ENCODE data around the gene MPND. TPM values are rescaled to one million over a fixed set of nuclear protein-coding genes. Genes with fewer than 3 reads are reported as not detected.
"Not testable (repeated sequence)": the region's sequence is repeated elsewhere in the genome, so short reads cannot be mapped to it uniquely, and the experiment has no call there.

The MPND gene
- total and polyA plus RNA-seq, 12 donors = 15.2 to 26.6 (median 20.9) TPM

GRCh38 chr19:4326837-4327251 lies 16.5 kb upstream of the MPND start:
- no peak for TF ChIP-seq CTCF (IDR thresholded peaks at IDR 0.05)
- peaks cover 0 to 9% (median 0%) of the 10 kb centered on the region in 11 donors for H3K9me3 ChIP-seq
- no peak for ATAC-seq
- 8 to 14% methylated on average over 33 of the region's 33 CpGs for WGBS, 2 donors
- no peak for DNase-seq
- no peak overlapping the region for H3K27ac ChIP-seq
- intact Hi-C loops (cut with DNase I) = loop anchor here in 2 of 10 donors (5.0 to 10.0 kb wide), 2 partner anchors 52 to 75 kb away; partner anchors contain the start of genes CHAF1A (in 1 of the 2), SH3GL1 (in 1 of the 2) and SHD (in 1 of the 2)
- no peaks in the 10 kb centered on the region for H3K36me3 ChIP-seq
- H3K4me3 ChIP-seq = peak overlapping the region in 7 of 10 donors; percentile 45 to 59 (median 48)
- peaks cover 0 to 16% (median 0%) of the 10 kb centered on the region in 7 donors for H3K27me3 ChIP-seq
- H3K4me1 ChIP-seq = peaks cover 0 to 24% (median 21%) of the 10 kb centered on the region in 9 donors

- ATAC-seq = peak in 7 of 8 donors; percentile 15 to 70 (median 49)
- Histone ChIP-seq H3K9me3 (peaks cover 0 to 6% (median 0%) of the 10 kb centered on the region in 11 donors), H3K27ac (no peak overlapping the region), H3K36me3 (no peaks in the 10 kb centered on the region), H3K27me3 (peaks cover 0 to 16% (median 0%) of the 10 kb centered on the region in 7 donors), H3K4me3 (peak overlapping the region in 9 of 10 donors; percentile 23 to 59 (median 47)), H3K4me1 (peaks cover 0 to 24% (median 21%) of the 10 kb centered on the region in 9 donors)
- 2 to 4% methylated on average over 30 of the region's 30 CpGs for WGBS, 2 donors
- intact Hi-C loops (cut with DNase I) = loop anchor here in 2 of 10 donors (5.0 to 10.0 kb wide), 2 partner anchors 53 to 75 kb away; partner anchors contain the start of genes CHAF1A (in 1 of the 2), SH3GL1 (in 1 of the 2) and SHD (in 1 of the 2)
- DNase-seq = peak; percentile 58 to 78
- no peak for TF ChIP-seq CTCF (IDR thresholded peaks at IDR 0.05)
Measured at GRCh38 chr19:4327252-4327876, 16.0 kb upstream of the MPND start.

- Histone ChIP-seq H3K27ac (peak overlapping the region in 1 of 10 donors; percentile 42), H3K4me3 (peak overlapping the region in 9 of 10 donors; percentile 23 to 59 (median 47)), H3K4me1 (peaks cover 0 to 24% (median 21%) of the 10 kb centered on the region in 9 donors), H3K36me3 (no peaks in the 10 kb centered on the region), H3K9me3 (peaks cover 0 to 2% (median 0%) of the 10 kb centered on the region in 11 donors), H3K27me3 (peaks cover 0 to 16% (median 0%) of the 10 kb centered on the region in 7 donors)
- 13 to 15% methylated on average over 13 of the region's 13 CpGs for WGBS, 2 donors
- DNase-seq (no peak), ATAC-seq (peak in 2 of 8 donors; percentile 4 to 27)
- intact Hi-C loops (cut with DNase I) = loop anchor here in 2 of 10 donors (5.0 to 10.0 kb wide), 2 partner anchors 53 to 74 kb away; partner anchors contain the start of genes CHAF1A (in 1 of the 2), SH3GL1 (in 1 of the 2) and SHD (in 1 of the 2)
- no peak for TF ChIP-seq CTCF (IDR thresholded peaks at IDR 0.05)
Measured at GRCh38 chr19:4327877-4328242, 15.5 kb upstream of the MPND start.

GRCh38 chr19:4328243-4328990 lies 14.9 kb upstream of the MPND start:
- H3K27me3 ChIP-seq = peaks cover 0 to 16% (median 0%) of the 10 kb centered on the region in 7 donors
- H3K27ac ChIP-seq = peak overlapping the region in 1 of 10 donors; percentile 42
- intact Hi-C loops (cut with DNase I) = loop anchor here in 2 of 10 donors (5.0 to 10.0 kb wide), 2 partner anchors 54 to 74 kb away; partner anchors contain the start of genes CHAF1A (in 1 of the 2), SH3GL1 (in 1 of the 2) and SHD (in 1 of the 2)
- no peaks in the 10 kb centered on the region for H3K36me3 ChIP-seq
- H3K4me3 ChIP-seq = peak overlapping the region; percentile 10 to 59 (median 47)
- H3K9me3 ChIP-seq = no peaks in the 10 kb centered on the region
- 1 to 3% methylated on average over 45 to 48 of the region's 49 CpGs for WGBS, 2 donors
- no peak for TF ChIP-seq CTCF (IDR thresholded peaks at IDR 0.05)
- ATAC-seq (peak; percentile 94 to 96 (median 96)), DNase-seq (peak; percentile 89 to 98)
- peaks cover 0 to 24% (median 21%) of the 10 kb centered on the region in 9 donors for H3K4me1 ChIP-seq

GRCh38 chr19:4328991-4329681 lies 14.2 kb upstream of the MPND start:
- not testable (repeated sequence) for ATAC-seq, H3K36me3 ChIP-seq, DNase-seq, H3K9me3 ChIP-seq
- Histone ChIP-seq H3K27me3 (peaks cover 0 to 16% (median 0%) of the 10 kb centered on the region in 7 donors), H3K4me3 (peak overlapping the region; percentile 10 to 58 (median 42)), H3K27ac (peak overlapping the region in 1 of 10 donors; percentile 34), H3K4me1 (peaks cover 0 to 24% (median 21%) of the 10 kb centered on the region in 9 donors)
- intact Hi-C loops (cut with DNase I) = loop anchor here in 2 of 10 donors (5.0 to 10.0 kb wide), 2 partner anchors 54 to 73 kb away; partner anchors contain the start of genes CHAF1A (in 1 of the 2), SH3GL1 (in 1 of the 2) and SHD (in 1 of the 2)
- 41 to 49% methylated on average over 35 of the region's 35 CpGs for WGBS, 2 donors

All from heart right ventricle (tissue), 16 donors.